ENCODE results near the gene TSPAN1. TPM values are rescaled to one million over a fixed set of nuclear protein-coding genes. Genes with fewer than 3 reads are reported as not detected.

TSPAN1 gene
- total and polyA plus RNA-seq, 2 of the 13 experiments (the other 11 are each of a cell fraction or from before 2014, with no cell fraction given) = 1.7 to 2.9 TPM

- TF ChIP-seq ZNF724P (CRISPR knock-in tag; IDR thresholded peaks at IDR 0.05; ENCODE audit: borderline replicate concordance) = peak; percentile 96; the same call in 1 of the 2 replicates
- TF ChIP-seq ATF3 (CRISPR knock-in tag; IDR thresholded peaks at IDR 0.05) = peak; percentile 75
- peak; percentile 94 for TF ChIP-seq ZNF263 (CRISPR knock-in tag; IDR thresholded peaks at IDR 0.05)
- TF ChIP-seq CBX5 (CRISPR knock-in tag; IDR thresholded peaks at IDR 0.05; ENCODE audit: borderline replicate concordance) = peak; percentile 82; the same call in 1 of the 2 replicates
- TF ChIP-seq ZNF639 (CRISPR knock-in tag; conservative IDR thresholded peaks at IDR 0.05) = peak; percentile 90; the same call in 1 of the 2 replicates
- peak; percentile 99 for TF ChIP-seq ZNF142 (CRISPR knock-in tag; IDR thresholded peaks at IDR 0.05)
- TF ChIP-seq YY1 (IDR thresholded peaks at IDR 0.05; ENCODE audit: insufficient read depth, insufficient replicate concordance, low read depth, low read length) = no peak
- TF ChIP-seq ZNF292 (CRISPR knock-in tag; IDR thresholded peaks at IDR 0.05; ENCODE audit: borderline replicate concordance, low read depth) = peak; percentile 75
- no peak for TF ChIP-seq IKZF1 (IDR thresholded peaks at IDR 0.05)
- peak; percentile 81; the same call in 1 of the 2 replicates for TF ChIP-seq YEATS2 (CRISPR knock-in tag; IDR thresholded peaks at IDR 0.05; ENCODE audit: borderline replicate concordance)
- TF ChIP-seq ZNF720 (CRISPR knock-in tag; IDR thresholded peaks at IDR 0.05) = peak; percentile 88; the same call in 1 of the 2 replicates
- TF ChIP-seq GATA4 (IDR thresholded peaks at IDR 0.05; ENCODE audit: borderline replicate concordance, low read depth) = no peak
- TF ChIP-seq ZFP1 (CRISPR knock-in tag; IDR thresholded peaks at IDR 0.05) = peak; percentile 75; the same call in 1 of the 2 replicates
- TF ChIP-seq SRF (IDR thresholded peaks at IDR 0.05; ENCODE audit: low read depth, low read length) = no peak
- TF ChIP-seq ZNF710 (CRISPR knock-in tag; IDR thresholded peaks at IDR 0.05; ENCODE audit: borderline replicate concordance) = no peak; the same call in 1 of the 2 replicates
- peak; percentile 93 to 98; a peak in 3 of 4 replicates for TF ChIP-seq KLF16 (CRISPR knock-in tag; IDR thresholded peaks at IDR 0.05)
- TF ChIP-seq ZNF468 (CRISPR knock-in tag; IDR thresholded peaks at IDR 0.05) = no peak
Observed at GRCh38 chr1:46132529-46133180, 42.2 kb upstream of the TSPAN1 start, which contains the start of gene PIK3R3 (continued).

All from HepG2 (cell line).